IMR-90 (cell line): ENCODE measurements around the gene SERPINE2. TPM values are rescaled to one million over a fixed set of nuclear protein-coding genes. Genes with fewer than 3 reads are reported as not detected.

Experiments used
- ATAC-seq: fragments of 200-7000 bp; cut with Tn5 transposase; 2 replicates; pipeline ENCODE4 v1.9.1; 2020; ENCODE audit warnings: low read depth, mild to moderate bottlenecking, moderate library complexity
- BruUV-seq: library from RNA; stranded (reverse); fragments of 400-500 nt; replicated peaks from 2 replicates; lab custom pipeline; 2021; lab: Mats Ljungman, UMichigan
- CTCF ChIA-PET: fragments of 300-600 bp; formaldehyde crosslinking; extraction: SDS; loops from one replicate; lab custom pipeline; 2021; ENCODE audit warnings: antibody characterized with exemption; lab: Yijun Ruan, JAX
- POLR2A ChIA-PET: fragments of 300-600 bp; sonication (Branson Sonifier 250); formaldehyde crosslinking; loops from one replicate; lab custom pipeline; 2022; ENCODE audit warnings: antibody characterized with exemption; ENCODE audit not compliant: unreplicated experiment; lab: Charles Lee
- DNase-seq: peaks from one replicate; pipeline ENCODE4 v3.0.0; 2013
- H2AFZ ChIP-seq: replicated peaks from 2 replicates; pipeline ENCODE3; 2013; ENCODE audit warnings: low read length, mild to moderate bottlenecking; ENCODE audit not compliant: poor library complexity
- H2AK5ac ChIP-seq: 2 replicates; pipeline ENCODE4 v1.6.1; 2013; ENCODE audit warnings: low read depth, low read length, inconsistent platforms
- H2AK9ac ChIP-seq: replicated peaks from 2 replicates; pipeline ENCODE3; 2013; ENCODE audit warnings: mild to moderate bottlenecking, low read depth, low read length, moderate library complexity; ENCODE audit not compliant: poor library complexity
- H2BK120ac ChIP-seq: 2 replicates; pipeline ENCODE4 v1.6.1; 2013; ENCODE audit warnings: low read depth, low read length, inconsistent platforms
- H2BK15ac ChIP-seq: 3 replicates; pipeline ENCODE4 v1.6.1; 2013; ENCODE audit warnings: low read depth, low read length, inconsistent platforms
- H2BK20ac ChIP-seq: 2 replicates; pipeline ENCODE4 v1.6.1; 2013; ENCODE audit warnings: low read depth, mild to moderate bottlenecking, inconsistent platforms, low read length, moderate library complexity
- H2BK5ac ChIP-seq: 2 replicates; pipeline ENCODE4 v1.6.1; 2013; ENCODE audit warnings: mild to moderate bottlenecking, low read depth, low read length, inconsistent platforms; ENCODE audit not compliant: poor library complexity, severe bottlenecking
- H3K14ac ChIP-seq: replicated peaks from 2 replicates; pipeline ENCODE4 v1.6.1; 2013; ENCODE audit warnings: low read depth, low read length, inconsistent platforms
- H3K18ac ChIP-seq: 2 replicates; pipeline ENCODE4 v1.6.1; 2013; ENCODE audit warnings: low read depth, low read length, control low read depth
- H3K23ac ChIP-seq: 2 replicates; pipeline ENCODE4 v1.6.1; 2013; ENCODE audit warnings: low read depth, low read length, inconsistent platforms
- H3K27ac ChIP-seq: 2 replicates; pipeline ENCODE4 v1.5.1; 2013; ENCODE audit warnings: mild to moderate bottlenecking, control low read depth, low read length; ENCODE audit not compliant: insufficient read depth
- H3K27me3 ChIP-seq: 2 replicates; pipeline ENCODE4 v1.6.1; 2013; ENCODE audit warnings: low read length; ENCODE audit not compliant: control insufficient read depth, insufficient read depth
- H3K36me3 ChIP-seq: 2 replicates; pipeline ENCODE4 v1.6.1; 2013; ENCODE audit warnings: low read length, mixed read lengths; ENCODE audit not compliant: control insufficient read depth, insufficient read depth
- H3K4ac ChIP-seq: 2 replicates; pipeline ENCODE4 v1.6.1; 2013; ENCODE audit warnings: low read depth, low read length, inconsistent platforms
- H3K4me1 ChIP-seq: 2 replicates; pipeline ENCODE4 v1.6.1; 2013; ENCODE audit warnings: low read length, mixed read lengths; ENCODE audit not compliant: control insufficient read depth, insufficient read depth
- H3K4me2 ChIP-seq: 2 replicates; pipeline ENCODE4 v1.6.1; 2013; ENCODE audit warnings: low read depth, mild to moderate bottlenecking, control low read depth, low read length, moderate library complexity
- H3K4me3 ChIP-seq: 2 replicates; pipeline ENCODE4 v1.5.1; 2013; ENCODE audit warnings: low read depth, mild to moderate bottlenecking, control low read depth, low read length, moderate library complexity; ENCODE audit not compliant: insufficient read depth
- H3K56ac ChIP-seq: 2 replicates; pipeline ENCODE4 v1.6.1; 2013; ENCODE audit warnings: low read length, inconsistent platforms; ENCODE audit not compliant: insufficient read depth; ENCODE audit errors: extremely low read depth
- H3K79me1 ChIP-seq, 2 experiments: 2 replicates each; pipeline ENCODE4 v1.6.1; 2013; ENCODE audit warnings: low read length in 2 of 2, inconsistent platforms in 1 of 2, low read depth in 1 of 2
- H3K9ac ChIP-seq: 2 replicates; pipeline ENCODE4 v1.6.1; 2013; ENCODE audit warnings: low read depth, low read length, control low read depth
- H3K9me1 ChIP-seq: 2 replicates; pipeline ENCODE4 v1.6.1; 2013; ENCODE audit warnings: low read length, inconsistent platforms; ENCODE audit not compliant: insufficient read depth
- H3K9me3 ChIP-seq: 2 replicates; pipeline ENCODE4 v1.6.1; 2013; ENCODE audit warnings: low read length; ENCODE audit not compliant: control insufficient read depth, insufficient read depth
- H4K20me1 ChIP-seq: 2 replicates; pipeline ENCODE4 v1.6.1; 2013; ENCODE audit warnings: low read length, inconsistent platforms; ENCODE audit not compliant: insufficient read depth
- H4K5ac ChIP-seq: 2 replicates; pipeline ENCODE4 v1.6.1; 2013; ENCODE audit warnings: mild to moderate bottlenecking, low read depth, low read length, control low read depth
- H4K8ac ChIP-seq, 2 experiments: 2 replicates each; pipeline ENCODE4 v1.6.1; 2013; ENCODE audit warnings: low read depth in 2 of 2, low read length in 2 of 2, control low read depth in 1 of 2, inconsistent platforms in 1 of 2
- H4K91ac ChIP-seq: 2 replicates; pipeline ENCODE4 v1.6.1; 2013; ENCODE audit warnings: low read depth, low read length, inconsistent platforms; ENCODE audit not compliant: insufficient read depth
- BHLHE40 ChIP-seq: fragments of 150-350 bp; IDR thresholded peaks from 2 replicates; pipeline ENCODE4 v1.6.1; 2016; ENCODE audit warnings: mild to moderate bottlenecking, low read depth, low read length
- CEBPB ChIP-seq: IDR thresholded peaks from 2 replicates; pipeline ENCODE4 v1.6.1; 2012; ENCODE audit warnings: low read depth, low read length, improper control_type of control experiment
- FOS ChIP-seq: fragments of 150-350 bp; IDR thresholded peaks from 2 replicates; pipeline ENCODE4 v1.6.1; 2016; ENCODE audit warnings: low read depth, low read length
- RAD21 ChIP-seq: IDR thresholded peaks from 2 replicates; pipeline ENCODE4 v1.6.1; 2012; ENCODE audit warnings: low read length, improper control_type of control experiment
- USF2 ChIP-seq: fragments of 150-350 bp; IDR thresholded peaks from 2 replicates; pipeline ENCODE4 v1.6.1; 2017; ENCODE audit warnings: mild to moderate bottlenecking, antibody characterized with exemption, low read length, low read depth
- WGBS, 2 experiments: methylation state at CpG; one replicate each; pipeline versions ENCODE4 v1.1.5 to v1.1.7; 2013; ENCODE audit warnings: missing lambda C conversion rate in 2 of 2; ENCODE audit not compliant: insufficient read length in 1 of 2; ENCODE audit errors: extremely low coverage in 2 of 2; 5-methylcytosine and 5-hydroxymethylcytosine counted together
- dilution Hi-C: fragments of 300-500 bp; cut with HindIII; formaldehyde crosslinking; loops from one replicate; pipeline ENCODE4 v1.14.3; 2018; ENCODE audit warnings: low sequenced_read_pairs; ENCODE audit not compliant: unreplicated experiment
- in situ Hi-C: fragments of 300-500 bp; cut with MboI; formaldehyde crosslinking; loops from 3 replicates; pipeline ENCODE4 v1.14.3; 2019; ENCODE audit warnings: low sequenced_read_pairs, inconsistent platforms, mixed read lengths
- intact Hi-C: fragments of 100-400 bp; cut with micrococcal nuclease; formaldehyde crosslinking; loops from 2 replicates; pipeline ENCODE4 v1.10.0; 2022
- polyA plus RNA-seq, 3 experiments: library from polyadenylated mRNA; depleted of rRNA; stranded (reverse); fragments of >200 nt; gene quantifications; 2 replicates each; pipeline ENCODE4 v1.2.3, GENCODE V29; 2012; ENCODE audit warnings: low replicate concordance in 1 of 3
- total RNA-seq: library from RNA; depleted of rRNA; stranded (reverse); fragments of >200 nt; gene quantifications from 2 replicates; pipeline ENCODE4 v1.2.3, GENCODE V29; 2012

Gene SERPINE2
- total and polyA plus RNA-seq, 2 of the 4 experiments (the other 2 are of a cell fraction), result 24.0 to 62.7 TPM

DNA sequence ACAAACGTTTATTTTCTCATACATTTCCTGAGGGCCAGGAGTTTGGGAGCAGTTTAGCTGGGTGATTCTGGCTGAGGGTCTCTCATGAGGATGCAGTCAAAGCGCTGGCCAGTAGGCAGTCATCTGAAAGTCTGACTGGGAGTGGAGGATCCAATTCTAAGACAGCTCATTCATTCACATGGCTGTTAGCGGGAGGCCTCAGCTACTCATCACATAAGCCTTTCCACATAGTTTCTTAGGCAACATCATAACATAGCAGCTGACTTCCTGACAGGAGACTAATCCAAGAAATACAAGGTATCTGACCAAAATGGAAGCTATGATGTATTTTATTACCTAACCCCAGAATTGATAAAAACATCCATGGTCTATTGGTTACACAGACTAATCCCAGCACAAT lies 84.7 kb downstream of the SERPINE2 start:
- intact Hi-C loops, result no loop called here
- Histone ChIP-seq H3K9me3 (no peaks in the 10 kb centered on the region), H4K91ac (no peak overlapping the region), H2AFZ (peak overlapping the region; percentile 71), H2BK15ac (no peak overlapping the region), H2BK5ac (peak overlapping the region; percentile 33), H3K4me1 (peaks cover 2% of the 10 kb centered on the region; the same call in 1 of the 2 replicates), H2AK5ac (0 out of 2 replicates have a peak overlapping the region, but pooled peaks have one; percentile 17), H3K4ac (no peak overlapping the region), H3K27me3 (no peaks in the 10 kb centered on the region), H2BK120ac (no peak overlapping the region), H3K36me3 (no peaks in the 10 kb centered on the region), H3K79me1 (peaks cover 2 to 12% of the 10 kb centered on the region in 2 experiments; a peak in 2 of 4 replicates), H4K5ac (no peak overlapping the region), H3K9me1 (peaks cover 3% of the 10 kb centered on the region; the same call in 1 of the 2 replicates), H3K14ac (peak overlapping the region; percentile 49; the same call in 1 of the 2 replicates), H3K27ac (no peak overlapping the region), H2BK20ac (peak overlapping the region; percentile 21; the same call in 1 of the 2 replicates), H3K9ac (no peak overlapping the region), H3K4me3 (no peak overlapping the region), H3K23ac (no peak overlapping the region), H4K8ac (peak overlapping the region in 1 of 2 experiments; percentile 56; a peak in 1 of 4 replicates), H3K56ac (no peak overlapping the region; the same call in 1 of the 2 replicates), H4K20me1 (no peaks in the 10 kb centered on the region), H3K4me2 (no peak overlapping the region), H3K18ac (no peak overlapping the region), H2AK9ac (no peak overlapping the region)
- no TSS peak for BruUV-seq
- dilution Hi-C loops, result no loop called here
- in situ Hi-C loops, result no loop called here
- peak; percentile 49; the same call in 1 of the 2 replicates for TF ChIP-seq FOS
- TF ChIP-seq USF2, result no peak; the same call in 1 of the 2 replicates
- no peak for TF ChIP-seq BHLHE40
- TF ChIP-seq CEBPB, result peak; percentile 82
- no peak; the same call in 1 of the 2 replicates for TF ChIP-seq RAD21
- CTCF ChIA-PET, result interaction anchor here (0.7 to 1.1 kb wide), 2 partner anchors 13 to 107 kb away, joined by 3 to 4 read pairs; no protein-coding TSS in a partner anchor
- DNase-seq (peak; percentile 94), ATAC-seq (peak; percentile 40)
- POLR2A ChIA-PET, result no interaction called here
- WGBS, 2 experiments, result no CpG with 5 or more reads among the region's 3 CpGs
